HG03135 (cell line): ENCODE measurements around the gene TNNI3K.

Experiments
- ATAC-seq: cut with Tn5 transposase; IDR thresholded peaks from one replicate; pipeline ENCODE4 v1.9.1; 2021; ENCODE audit warnings: mild to moderate bottlenecking, moderate library complexity; ENCODE audit not compliant: unreplicated experiment

TNNI3K gene

DNA sequence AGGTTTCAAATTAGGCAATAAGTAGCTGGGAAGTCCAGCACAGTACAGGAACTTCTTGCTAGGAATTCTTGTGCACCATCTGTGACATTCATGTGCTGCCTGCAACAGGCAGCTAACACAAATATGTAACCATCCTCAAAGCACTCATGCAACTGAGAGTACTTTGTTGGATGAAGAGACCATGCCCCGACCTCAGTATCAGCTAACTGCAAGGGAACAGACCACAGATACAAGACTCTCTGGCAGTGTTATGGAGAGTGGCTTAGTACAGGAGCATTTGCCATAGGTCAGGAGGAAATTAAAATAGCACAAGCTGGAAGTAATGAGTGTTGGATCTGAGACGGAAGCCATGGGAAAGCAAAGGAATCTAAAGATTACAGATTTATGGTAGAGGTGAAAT, 153.7 kb downstream of the TNNI3K start:
- no peak for ATAC-seq

DNA sequence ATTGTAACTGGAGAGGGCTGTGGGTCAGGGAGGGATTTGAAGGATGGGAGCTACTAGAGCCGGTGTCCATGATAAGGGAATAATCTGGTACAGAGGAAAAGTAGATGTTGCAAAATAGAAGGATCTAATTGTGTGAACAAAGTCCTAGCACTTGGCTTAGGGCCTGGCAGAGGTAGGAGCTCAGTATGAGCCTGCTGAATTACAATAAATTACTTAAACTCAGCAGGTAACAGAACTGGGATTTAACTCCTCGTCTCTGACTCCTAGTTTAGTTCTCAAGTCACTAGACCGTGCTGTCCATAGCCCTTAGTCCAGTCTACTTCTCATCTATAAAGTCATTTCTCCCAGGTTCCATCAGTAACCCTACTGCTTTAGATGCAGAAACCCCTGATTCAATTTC, 157.0 kb downstream of the TNNI3K start:
- ATAC-seq = no peak

DNA sequence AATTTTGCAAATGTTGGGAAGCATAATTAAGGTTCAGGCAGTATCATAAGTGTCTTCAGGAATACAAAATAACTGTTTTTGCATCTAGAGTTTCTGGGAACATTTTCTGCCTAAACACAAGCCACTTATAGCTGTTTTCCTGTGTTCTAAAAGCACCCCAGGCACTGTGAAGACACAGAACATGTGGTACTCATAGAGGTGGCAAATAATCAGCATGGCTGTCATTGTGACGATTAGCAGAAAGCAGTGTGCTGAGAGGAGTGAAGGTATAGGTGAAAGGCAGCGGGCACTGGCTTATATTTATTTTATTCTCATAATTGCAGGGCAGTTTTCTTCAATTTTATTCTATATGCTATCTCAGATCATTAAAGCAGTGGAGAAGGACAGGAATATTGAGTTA, 157.7 kb downstream of the TNNI3K start:
- ATAC-seq = no peak

DNA sequence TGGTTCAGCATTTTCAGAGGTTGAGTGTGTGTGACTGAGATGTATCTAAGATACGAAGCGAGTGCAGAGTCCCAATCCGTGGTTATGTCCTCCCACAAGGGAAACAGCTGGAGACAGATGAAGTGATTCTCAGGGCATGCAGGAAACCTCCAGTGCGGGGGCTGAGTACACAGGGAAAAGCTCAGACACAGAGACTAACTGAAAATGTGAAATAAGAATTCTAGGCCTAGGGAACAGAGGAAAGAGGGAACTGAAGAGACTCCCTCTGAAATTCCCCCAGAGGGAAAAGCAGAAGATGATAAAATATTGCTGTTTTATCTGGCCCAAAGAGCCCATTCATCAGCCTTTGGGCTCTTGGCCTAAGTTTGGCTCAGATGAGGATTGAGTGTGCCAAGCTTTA, 160.4 kb downstream of the TNNI3K start:
- ATAC-seq = no peak

DNA sequence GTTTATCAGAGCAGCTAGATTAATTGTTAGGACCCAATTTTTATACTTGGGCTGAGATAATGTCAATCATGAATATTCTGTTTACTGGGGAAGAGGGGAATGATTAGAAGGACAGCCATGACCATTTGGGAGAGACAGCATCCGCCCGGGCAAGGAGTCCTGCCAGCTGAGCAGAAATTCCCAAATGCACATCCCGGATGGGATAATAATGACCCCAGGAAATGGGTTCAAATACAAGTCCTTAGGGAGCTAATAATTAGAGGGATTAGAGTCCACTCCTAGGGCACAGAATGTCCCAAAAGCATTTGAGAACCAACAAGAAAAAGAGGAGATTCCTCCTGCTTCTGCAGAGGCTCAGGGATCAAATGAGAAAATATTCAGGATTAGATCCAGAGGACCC, 161.3 kb downstream of the TNNI3K start:
- no peak for ATAC-seq

DNA sequence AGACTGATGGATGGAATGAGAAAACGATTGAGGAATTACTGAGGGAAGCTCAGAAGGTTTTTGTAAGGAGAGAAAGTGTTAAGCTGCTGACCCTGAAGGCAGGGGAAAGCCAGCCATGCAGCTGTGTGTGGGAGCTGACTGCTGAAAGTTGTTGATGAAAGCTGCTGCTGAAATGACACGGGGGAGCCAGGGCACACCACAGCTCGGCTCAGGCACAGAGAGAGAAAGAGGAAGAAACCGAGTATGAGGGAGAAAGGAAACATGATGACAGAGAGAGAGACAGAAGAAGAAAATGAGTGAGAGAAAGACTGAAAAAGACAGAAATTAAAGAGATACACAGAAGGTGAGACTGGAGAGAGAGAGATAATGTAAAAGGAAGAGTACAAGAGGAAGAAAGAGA, 161.7 kb downstream of the TNNI3K start:
- no peak for ATAC-seq

DNA sequence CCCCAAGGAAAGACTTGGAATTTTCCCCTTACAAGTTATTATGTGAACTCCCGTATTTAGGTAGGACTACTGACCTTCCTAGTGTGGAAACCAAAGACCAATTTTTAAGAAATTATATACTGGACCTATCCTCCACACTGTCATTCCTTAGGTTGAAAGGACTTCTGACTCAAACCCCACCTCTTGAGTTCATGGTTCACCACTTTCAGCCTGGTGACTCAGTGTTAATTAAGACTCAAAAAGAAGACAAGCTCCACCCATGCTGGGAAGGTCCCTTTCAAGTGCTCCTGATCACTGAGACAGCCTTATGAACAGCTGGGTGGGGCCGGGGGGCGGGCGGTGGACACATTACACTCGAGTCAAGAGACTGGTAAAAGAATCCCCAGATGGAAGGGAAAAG, 164.1 kb downstream of the TNNI3K start:
- no peak for ATAC-seq

DNA sequence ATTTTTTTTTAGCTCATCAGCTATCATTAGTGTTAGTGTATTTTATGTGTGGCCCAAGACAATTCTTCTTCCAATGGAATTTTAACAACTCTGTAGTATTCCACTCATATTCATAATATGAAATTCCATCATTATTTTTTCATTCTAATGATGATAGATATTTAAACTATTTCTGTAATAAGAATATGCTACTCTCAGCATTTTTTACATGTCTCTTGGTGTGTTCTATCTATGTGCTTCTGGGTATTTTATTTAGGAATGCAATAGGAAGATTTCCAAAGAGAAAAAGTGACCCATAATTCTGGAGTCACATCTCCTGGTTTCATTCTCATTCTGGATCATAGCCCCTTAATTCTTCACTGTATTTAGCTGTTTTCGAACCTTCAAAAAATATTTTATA, 167.7 kb downstream of the TNNI3K start:
- no peak for ATAC-seq

DNA sequence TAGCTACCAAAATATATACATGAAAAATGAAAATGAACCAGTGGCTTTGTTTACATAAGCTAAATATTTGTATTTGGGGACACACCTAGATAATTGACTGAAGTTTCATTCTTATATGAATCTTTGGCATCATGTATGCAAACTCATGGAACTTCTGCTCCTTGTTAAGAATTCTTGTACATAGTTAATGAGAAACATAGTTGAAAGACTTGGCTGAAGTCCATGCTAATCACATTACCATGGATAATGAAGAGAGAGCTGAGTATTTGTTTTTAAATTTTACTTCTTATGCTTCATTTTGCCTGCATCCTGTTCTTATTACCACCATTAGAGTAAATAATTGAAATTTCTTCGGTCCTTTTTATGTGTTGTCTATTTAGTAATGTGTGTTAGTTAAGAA, 168.4 kb downstream of the TNNI3K start:
- ATAC-seq = no peak

GRCh38 chr1:74406759-74407158, 171.6 kb downstream of the TNNI3K start:
- ATAC-seq = no peak

DNA sequence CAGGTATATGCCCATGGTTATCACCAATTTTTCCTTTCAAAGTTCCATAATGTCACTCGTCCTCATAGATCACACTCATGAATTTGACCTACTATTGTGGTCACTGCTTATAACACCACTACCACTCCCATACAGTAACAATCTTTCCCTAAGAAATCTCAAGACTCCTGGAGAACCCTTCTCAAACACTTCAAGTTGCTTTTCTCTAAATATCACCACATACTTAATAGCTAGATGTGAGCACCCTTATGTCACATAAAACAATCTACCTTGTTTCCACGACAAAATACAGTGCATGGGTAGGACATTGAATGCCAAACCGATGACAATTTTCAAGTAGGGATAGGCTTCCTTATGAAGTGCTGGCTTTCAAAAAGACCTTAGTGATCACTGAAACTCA, 172.7 kb downstream of the TNNI3K start:
- no peak for ATAC-seq

GRCh38 chr1:74412244-74412643, 177.1 kb downstream of the TNNI3K start:
- no peak for ATAC-seq

DNA sequence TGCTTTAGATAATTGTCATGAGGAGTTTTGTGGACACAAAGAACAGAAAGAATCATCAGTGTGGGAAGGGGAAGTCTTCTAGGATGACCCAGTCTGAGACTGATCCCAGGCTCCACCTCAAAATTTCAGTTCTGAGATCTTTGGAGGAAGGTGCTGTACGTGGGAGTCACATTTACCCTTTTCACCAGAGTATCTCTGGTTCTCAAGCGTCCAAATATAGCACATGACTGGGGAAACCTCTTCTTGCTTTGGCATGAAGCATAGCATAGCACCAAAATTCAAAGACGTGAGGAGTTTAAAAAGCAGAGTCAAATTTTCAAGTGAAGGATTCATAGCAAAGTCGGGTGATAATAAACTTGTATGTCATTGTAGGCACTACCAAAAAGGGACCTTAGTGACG, 180.7 kb downstream of the TNNI3K start:
- ATAC-seq = no peak

DNA sequence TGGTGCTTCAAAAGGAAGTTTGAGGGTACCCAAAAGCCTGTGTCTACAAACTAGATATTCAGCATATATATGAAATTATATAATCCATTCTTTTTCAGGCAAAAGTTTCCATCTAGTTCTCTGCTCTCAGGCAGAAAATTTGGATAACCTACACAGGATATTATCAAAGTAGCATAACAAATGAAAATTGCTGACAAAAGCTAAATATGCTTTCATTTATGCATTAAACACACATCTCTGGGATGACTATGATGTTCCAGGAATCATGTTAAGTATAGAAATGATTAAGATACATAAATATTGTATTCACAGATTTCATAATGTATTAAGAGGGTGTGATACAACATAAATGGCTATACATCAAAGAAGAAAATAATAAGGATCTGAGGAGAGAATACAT, 184.4 kb downstream of the TNNI3K start:
- no peak for ATAC-seq

DNA sequence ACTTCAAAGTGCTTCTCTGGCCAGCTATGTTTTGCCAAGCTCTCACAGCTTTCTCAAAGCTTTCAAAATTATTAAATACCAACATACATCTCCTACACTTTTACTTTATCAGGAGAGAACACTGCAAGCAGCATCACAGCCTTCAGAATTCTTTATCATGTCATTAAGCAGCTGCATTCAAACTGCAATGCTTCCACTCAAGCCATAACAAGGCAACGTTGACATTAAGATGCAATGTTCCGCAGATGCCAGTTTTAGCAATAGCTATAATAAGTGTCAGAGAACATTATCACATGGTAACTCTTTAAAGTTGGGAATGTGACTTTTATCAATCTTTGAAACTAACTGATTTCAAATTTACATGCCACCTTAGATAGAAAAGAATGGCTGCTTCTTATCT, 185.3 kb downstream of the TNNI3K start:
- ATAC-seq = no peak

DNA sequence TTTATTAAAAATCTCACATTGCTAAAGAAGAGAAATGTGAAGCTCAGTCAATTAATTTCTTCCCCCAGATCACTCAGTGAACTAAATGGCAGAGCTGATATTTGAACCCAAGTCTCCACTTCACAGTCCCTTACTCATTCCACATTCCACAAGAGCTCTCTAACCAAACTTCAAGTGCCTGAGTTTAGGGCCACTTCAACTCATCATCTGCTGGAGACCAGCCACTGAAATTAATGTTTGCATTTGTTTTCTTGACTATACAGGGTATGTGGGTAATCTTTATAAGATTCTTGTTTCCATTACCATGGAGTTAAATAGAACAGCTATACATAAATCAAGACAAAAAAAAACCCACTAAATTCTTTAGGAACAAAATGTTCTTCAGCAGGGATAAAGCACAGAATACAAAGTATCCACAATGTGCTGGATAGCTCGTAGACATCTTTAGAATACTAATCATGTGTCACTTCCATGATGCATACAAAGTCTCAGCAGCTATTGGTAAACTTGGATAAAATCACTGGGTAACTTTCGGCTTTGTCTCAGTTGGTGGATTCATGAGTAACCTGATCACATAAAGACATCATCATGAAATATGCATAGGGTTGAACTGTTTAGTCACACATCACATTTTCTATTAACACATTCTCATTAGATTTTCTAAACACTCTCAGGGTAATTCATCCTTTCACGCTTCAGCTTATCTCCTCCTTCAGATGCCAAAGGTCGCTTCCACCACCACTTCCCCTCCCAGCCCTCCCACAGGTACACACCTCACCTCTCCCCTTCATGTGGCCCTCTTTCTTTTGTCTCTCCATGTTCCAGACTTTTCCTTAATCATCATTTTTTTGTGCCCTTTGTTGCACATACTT, 187.5 kb downstream of the TNNI3K start:
- ATAC-seq = no peak

DNA sequence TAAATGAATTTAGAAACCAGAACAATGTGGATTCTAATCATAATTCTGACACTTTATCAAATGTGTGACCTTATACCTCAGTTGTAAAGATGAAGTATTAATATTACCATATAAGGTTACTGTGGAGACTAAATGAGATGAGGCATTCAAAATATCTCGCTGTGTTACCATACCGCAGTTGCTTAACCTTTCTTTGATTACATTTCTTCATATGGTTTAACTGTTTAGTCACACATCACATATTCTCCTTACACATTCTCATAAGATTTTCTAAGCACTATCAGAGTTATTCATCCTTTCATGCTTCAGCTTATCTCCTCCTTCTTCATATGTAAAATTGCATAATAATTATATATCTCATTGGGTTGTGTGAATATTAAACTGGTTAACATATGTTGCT, 188.3 kb downstream of the TNNI3K start:
- ATAC-seq = no peak

DNA sequence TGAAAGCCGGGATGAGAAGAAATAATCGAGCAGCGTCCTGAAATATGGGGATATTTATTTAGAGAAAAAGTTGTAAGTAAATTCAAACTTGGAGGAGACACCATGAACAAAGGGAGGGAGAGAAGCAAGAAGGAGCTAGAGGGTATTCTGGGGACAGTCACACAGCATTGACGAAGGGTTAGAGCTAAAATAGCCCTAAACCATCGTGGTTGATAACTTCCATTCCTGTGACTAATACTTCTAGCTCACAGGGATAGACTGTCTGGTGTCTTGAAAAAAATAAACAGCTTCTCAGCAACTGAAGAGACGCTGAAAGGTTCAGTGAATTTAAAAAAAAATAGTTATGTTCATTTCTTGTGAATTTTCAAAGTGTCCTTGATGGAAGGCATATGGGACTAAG, 190.5 kb downstream of the TNNI3K start:
- ATAC-seq = no peak

GRCh38 chr1:74426208-74426937, 191.2 kb downstream of the TNNI3K start:
- no peak for ATAC-seq

DNA sequence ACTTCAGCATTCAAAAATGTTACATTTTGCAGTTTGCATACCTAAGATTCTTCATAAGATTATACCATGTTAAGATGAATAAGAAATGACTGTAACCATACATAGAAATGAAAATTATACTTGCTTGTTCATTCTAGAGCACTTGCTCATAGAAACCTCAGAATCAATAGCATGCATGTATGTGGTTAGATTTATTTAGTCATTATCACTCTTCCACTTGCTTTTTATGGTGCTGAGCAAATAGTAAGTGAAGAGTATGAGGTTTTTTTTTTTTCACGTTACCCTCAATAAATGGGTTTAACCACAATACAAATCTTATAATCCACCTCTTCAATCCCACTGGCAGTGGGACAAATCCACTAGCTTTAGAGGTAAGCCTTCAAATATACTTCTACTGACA, 192.5 kb downstream of the TNNI3K start:
- no peak for ATAC-seq

DNA sequence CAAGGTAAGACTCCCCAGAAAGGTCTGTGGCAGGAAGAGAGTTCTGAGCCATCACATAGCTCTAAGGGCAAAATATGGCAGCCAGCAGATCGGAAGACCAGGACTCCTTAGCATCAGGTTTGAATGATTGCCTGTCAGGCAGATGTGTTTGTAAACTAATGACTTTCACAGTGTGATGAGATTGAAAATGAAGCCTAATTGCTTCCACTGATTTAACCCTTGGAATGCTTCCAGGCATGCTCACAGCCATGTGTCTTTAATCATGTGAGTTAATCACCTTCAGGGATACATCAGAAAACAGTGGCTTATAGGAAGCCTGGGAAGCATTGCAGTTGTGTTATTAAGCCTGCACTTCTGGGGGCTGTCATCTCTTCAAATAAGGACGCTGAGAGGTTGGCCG, 194.4 kb downstream of the TNNI3K start:
- no peak for ATAC-seq

- no peak for ATAC-seq
Measured at GRCh38 chr1:74430342-74430934, 195.3 kb downstream of the TNNI3K start.
